Caki2 (cell line): Measurements from ENCODE around the gene RYR1. TPM values are rescaled to one million over a fixed set of nuclear protein-coding genes. Genes with fewer than 3 reads are reported as not detected.
"Not testable (repeated sequence)": the region's sequence is repeated elsewhere in the genome, so short reads cannot be mapped to it uniquely, and the experiment has no call there.

ENCODE experiments used
- DNase-seq: peaks from one replicate; pipeline ENCODE4 v3.0.0-alpha.2; 2015; ENCODE audit warnings: low read depth
- in situ Hi-C: cut with HindIII; loops from 2 replicates; pipeline ENCODE4 v1.10.0; 2016; ENCODE audit warnings: low sequenced_read_pairs, low pct_unique_long_range_greater_than_20kb, mixed read lengths
- total RNA-seq: library from RNA; depleted of rRNA; stranded (reverse); fragments of >200 nt; shearing (Covaris generic); gene quantifications from 2 replicates; pipeline ENCODE4 v1.2.3, GENCODE V29; 2014; ENCODE audit warnings: low replicate concordance; rRNA removed

Gene RYR1
- total RNA-seq, 1 experiment from 2014 or later = under 0.01 TPM

GRCh38 chr19:38631811-38632475 lies 198.5 kb downstream of the RYR1 start:
- peak; percentile 76 for DNase-seq
- in situ Hi-C loops = not testable (repeated sequence)

- in situ Hi-C loops = no loop called here
- DNase-seq = no peak
Measured at GRCh38 chr19:38632476-38633213, 199.2 kb downstream of the RYR1 start.

- in situ Hi-C loops = no loop called here
- peak; percentile 73 for DNase-seq
Measured at GRCh38 chr19:38634757-38635482, 201.4 kb downstream of the RYR1 start.

- DNase-seq = no peak
- in situ Hi-C loops = no loop called here
Measured at GRCh38 chr19:38635483-38636399, 202.2 kb downstream of the RYR1 start.

Other genes starting within 250 kb of the RYR1 start
- 2.3 and 3.0 TPM in 2 replicates for gene DPF1, start 209.5 kb upstream of the RYR1 start, total RNA-seq
- not detected in 2 replicates for gene PPP1R14A, start 177.3 kb upstream of the RYR1 start, total RNA-seq
- gene SPINT2, start 169.1 kb upstream of the RYR1 start, total RNA-seq = 1,423 and 1,713 TPM in 2 replicates
- 165 and 184 TPM in 2 replicates for gene C19orf33, start 129.4 kb upstream of the RYR1 start, total RNA-seq
- 180 and 207 TPM in 2 replicates for gene YIF1B, start 117.7 kb upstream of the RYR1 start, total RNA-seq
- gene KCNK6, start 113.8 kb upstream of the RYR1 start, total RNA-seq = 0.27 TPM in 1 of 2 replicates, not detected in the other
- gene CATSPERG, start 97.9 kb upstream of the RYR1 start, total RNA-seq = 0.90 and 6.0 TPM in 2 replicates
- 444 and 614 TPM in 2 replicates for gene PSMD8, start 59.1 kb upstream of the RYR1 start, total RNA-seq
- 2.5 TPM in 1 of 2 replicates, not detected in the other for gene GGN, start 45.7 kb upstream of the RYR1 start, total RNA-seq
- 1.7 TPM in 1 of 2 replicates, not detected in the other for gene SPRED3, start 45.0 kb upstream of the RYR1 start, total RNA-seq
- gene FAM98C, start 30.6 kb upstream of the RYR1 start, total RNA-seq = 23.9 and 31.9 TPM in 2 replicates
- gene RASGRP4, start 7.5 kb upstream of the RYR1 start, total RNA-seq = not detected in 2 replicates
- gene MAP4K1, start 184.3 kb downstream of the RYR1 start, total RNA-seq = 1.3 and 1.6 TPM in 2 replicates
- 642 and 878 TPM in 2 replicates for gene EIF3K, start 185.5 kb downstream of the RYR1 start, total RNA-seq
- 872 and 922 TPM in 2 replicates for gene ACTN4, start 214.0 kb downstream of the RYR1 start, total RNA-seq